T-helper 1 cell (primary cell): ENCODE data around the gene ASPG.

Experiments
- DNase-seq, 5 donors: peaks; one replicate each; pipeline ENCODE4 v3.0.0-alpha.2; 2012 to 2020

Gene ASPG

DNA sequence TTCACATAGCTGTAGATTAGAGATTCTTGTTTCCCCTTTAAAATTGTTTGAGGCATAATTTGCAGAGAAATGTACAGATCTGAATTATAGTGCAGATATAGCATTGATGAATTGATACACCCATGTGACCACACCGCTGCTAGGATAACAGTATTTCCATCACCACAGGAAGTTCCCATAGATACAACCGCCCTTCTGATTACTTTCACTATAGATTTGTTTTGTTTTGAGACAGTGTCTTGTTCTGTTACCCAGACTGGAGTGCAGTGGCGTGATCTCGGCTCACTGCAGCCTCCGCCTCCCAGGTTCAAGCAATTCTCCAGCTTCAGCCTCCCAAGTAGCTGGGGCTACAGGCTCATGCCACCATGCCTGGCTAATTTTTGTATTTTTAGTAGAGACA lies 8.8 kb upstream of the ASPG start:
- DNase-seq, result peak in 1 of 5 donors; percentile 46

DNA sequence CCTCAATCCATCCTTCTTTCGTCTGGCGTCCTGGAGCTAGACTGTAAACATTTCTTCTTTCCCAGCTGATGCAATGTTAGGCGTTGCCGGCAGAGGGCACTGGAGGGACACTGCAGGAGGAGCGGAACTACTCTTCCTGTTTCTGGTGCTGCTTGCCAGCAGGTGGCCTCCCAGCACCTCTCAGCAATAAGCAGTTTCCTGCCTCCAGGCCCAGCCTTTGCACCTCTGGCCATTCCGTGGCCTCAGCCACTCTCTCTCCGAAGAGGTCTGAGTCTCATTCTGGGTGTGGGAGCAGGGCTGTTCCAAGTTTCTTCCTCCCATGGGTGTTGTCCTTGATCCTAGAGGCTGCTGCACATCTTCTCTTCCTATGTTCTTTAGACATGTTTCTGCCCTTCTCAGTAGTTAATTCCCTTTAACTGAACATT lies 7.5 kb upstream of the ASPG start:
- DNase-seq, result peak; percentile 63 to 88 (median 75)

GRCh38 chr14:104080376-104081260 lies 4.9 kb upstream of the ASPG start:
- no peak for DNase-seq

DNA sequence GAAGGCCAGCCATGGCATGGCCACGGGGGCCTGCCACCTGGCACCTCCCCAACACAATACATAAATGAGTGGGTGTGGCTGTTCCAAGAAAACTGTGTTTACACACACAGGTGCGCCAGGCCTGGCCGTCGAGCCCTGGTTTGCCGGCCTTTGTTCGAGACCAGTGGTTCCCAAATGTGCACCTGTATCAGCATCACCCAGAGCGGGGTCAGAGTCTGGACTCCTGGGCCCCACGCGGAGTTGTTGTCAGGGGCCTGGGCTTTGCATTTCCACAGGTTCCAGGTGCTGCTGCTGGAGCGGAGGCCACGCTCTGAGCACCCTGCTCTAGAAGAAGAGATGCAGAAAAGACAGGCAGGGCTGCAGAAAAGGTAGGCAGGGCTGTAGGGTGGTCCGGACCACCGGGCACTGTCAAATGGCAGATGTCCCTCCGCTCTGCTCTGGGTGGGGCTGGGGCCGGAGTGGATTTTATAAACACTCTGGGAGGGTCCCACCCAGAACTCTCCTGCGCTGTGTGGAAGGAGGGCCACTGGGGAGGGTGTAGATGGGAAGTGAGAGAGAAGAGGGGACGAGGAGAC lies 4.2 kb upstream of the ASPG start:
- no peak for DNase-seq

GRCh38 chr14:104081951-104082464 lies 3.5 kb upstream of the ASPG start:
- no peak for DNase-seq

DNA sequence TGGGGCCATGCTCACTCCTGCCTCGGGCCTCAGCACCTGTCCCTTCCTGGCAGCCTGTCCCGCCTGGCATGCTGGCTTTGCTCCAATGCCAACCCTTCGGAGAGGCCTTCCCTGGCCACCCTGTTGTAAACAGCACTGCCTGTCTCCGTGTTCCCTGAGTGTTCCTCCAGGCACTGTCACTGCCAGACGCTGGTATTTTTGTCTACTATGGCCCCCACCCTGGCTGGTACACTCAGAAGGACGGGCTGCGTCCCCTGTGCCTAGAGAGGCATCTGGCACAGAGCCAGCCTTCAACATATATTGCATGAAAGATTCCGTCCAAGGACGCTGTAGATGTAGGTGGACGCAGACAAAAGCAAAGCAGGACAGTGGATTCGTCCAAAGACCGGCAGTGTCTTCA lies 2.7 kb upstream of the ASPG start:
- DNase-seq, result no peak

GRCh38 chr14:104084251-104085002 lies 1.1 kb upstream of the ASPG start:
- no peak for DNase-seq

GRCh38 chr14:104085889-104086201 lies 345 bp downstream of the ASPG start:
- DNase-seq, result no peak

GRCh38 chr14:104086210-104086660 lies 735 bp downstream of the ASPG start:
- DNase-seq, result no peak

DNA sequence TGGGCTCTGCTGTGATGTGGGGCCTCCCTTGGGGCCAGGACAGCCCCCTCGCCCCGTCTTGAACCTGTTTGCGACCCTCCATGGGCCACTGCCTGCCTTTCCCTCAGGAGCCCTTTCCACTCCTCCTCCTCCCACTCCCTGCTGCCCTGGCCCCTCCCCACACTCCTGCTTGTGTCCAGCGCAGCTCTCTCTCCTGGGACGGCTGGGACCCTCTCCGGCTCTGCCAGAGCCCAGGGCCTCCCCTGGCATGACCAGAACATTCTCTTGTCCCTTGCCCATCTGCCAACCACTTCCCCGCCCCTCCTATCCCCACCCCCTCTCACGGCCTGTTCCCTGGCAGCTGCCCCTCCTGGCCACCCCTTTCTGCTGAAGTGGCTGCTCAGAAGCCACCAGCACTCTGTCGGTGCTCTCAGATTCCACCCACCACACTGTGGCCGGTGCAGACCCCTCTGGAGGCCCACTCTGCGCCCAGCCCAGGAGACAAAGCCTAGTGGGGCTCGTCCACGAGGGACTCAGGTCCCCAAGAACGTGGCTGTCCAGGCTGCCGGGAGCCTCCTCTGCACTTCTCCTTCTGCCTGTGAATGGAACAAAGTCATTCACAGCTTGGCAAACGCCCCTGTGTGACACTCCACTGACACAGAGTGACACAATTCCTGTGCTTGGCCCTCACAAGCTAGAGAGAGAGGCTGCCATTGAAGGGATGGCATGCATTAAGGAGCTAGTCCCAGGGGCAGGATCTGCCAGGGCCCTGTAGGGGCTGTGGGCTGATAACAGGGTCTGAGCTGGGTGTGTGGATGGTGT lies 1.4 kb downstream of the ASPG start:
- no peak for DNase-seq

- no peak for DNase-seq
These were observed 2.0 kb downstream of the ASPG start for GRCh38 chr14:104087505-104087904.

- DNase-seq, result no peak
These were observed 2.7 kb downstream of the ASPG start for GRCh38 chr14:104087981-104088850.

DNA sequence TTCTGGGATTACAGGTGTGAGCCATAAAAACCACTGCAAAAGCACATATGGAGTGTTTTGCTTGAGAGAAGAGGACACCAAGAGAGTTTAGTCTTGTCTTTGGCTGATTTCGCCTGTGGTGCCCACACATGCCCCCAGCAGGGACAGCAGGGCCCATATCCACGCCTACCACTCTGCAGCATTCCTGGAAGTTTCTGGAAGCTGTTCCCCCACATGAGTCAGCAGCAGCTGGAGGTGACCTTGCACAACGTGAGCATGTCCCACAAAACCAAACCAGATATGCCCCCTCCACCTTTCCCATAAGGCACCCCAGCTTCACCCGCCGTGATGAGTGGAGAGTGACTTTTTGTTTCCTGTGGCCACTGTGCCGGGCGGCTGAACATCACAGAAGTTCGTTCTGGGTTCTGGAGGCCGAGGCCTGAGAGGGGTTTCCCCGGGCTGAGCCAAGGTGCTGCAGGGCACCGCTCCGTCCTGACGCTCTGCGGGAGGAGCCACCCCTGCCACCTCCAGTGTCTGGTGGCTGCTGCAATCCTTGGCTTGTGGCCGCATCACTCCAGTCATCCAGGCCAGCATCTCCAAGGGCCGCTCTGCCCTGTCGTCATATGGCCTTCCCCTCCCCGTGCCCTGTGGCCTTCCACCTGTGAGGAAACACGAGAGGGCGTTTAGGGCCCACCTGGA lies 4.7 kb downstream of the ASPG start:
- DNase-seq, result no peak

- DNase-seq, result peak in 1 of 5 donors; percentile 4
These were observed 5.8 kb downstream of the ASPG start for GRCh38 chr14:104091061-104091926.

DNA sequence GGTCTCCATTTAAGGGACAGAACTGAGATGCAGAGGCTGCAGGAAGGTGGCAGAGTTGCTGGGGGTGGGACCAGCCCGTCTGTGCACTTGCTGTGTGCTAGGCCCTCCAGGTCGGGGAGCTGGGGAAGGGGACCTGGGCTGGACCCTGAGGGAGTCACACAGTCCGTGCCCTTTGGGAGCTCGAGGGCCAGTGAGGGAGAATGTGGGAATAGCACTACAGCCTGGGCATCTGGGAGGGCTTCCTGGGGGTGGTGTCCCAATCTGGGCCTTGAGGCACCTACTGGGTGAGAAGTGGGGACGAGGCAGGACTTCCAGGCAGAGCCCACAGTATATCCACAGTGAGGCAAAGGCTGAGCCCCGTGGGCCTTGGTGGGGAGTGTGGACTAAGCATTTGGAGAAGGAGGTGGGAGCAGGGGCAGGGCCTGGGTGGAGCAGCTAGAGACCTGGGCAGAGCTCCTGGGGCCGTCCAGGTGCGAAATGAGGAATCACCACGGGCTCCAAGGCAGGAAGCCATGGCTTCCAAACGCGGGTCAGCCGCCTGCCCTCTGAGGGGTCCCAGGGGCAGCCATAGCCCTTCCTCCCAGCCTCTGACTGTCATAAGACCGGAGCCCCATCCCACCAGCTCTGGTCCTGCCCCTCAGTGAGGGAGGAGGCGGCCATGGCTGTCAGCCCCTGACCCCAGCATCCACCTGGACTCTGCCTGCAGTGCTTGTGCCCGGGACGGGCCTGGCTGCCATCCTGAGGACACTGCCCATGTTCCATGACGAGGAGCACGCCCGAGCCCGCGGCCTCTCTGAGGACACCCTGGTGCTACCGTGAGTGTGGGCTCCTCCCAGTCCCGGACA lies 6.6 kb downstream of the ASPG start:
- peak in 1 of 5 donors; percentile 4 for DNase-seq

GRCh38 chr14:104092931-104093365 lies 7.4 kb downstream of the ASPG start:
- DNase-seq, result peak in 1 of 5 donors; percentile 6

GRCh38 chr14:104093366-104094055 lies 8.0 kb downstream of the ASPG start:
- DNase-seq, result peak in 2 of 5 donors; percentile 1 to 8

- peak in 1 of 5 donors; percentile 4 for DNase-seq
These were observed 8.7 kb downstream of the ASPG start for GRCh38 chr14:104094056-104094708.
